ENCODE results near the gene GALNT17.

GRCh38 chr7:71135663-71136062 is 3.7 kb downstream of the GALNT17 start:
- TF ChIP-seq CTCF (IDR thresholded peaks at IDR 0.05) (no peak), POLR2AphosphoS5 (IDR thresholded peaks at IDR 0.05) (peak; percentile 33 to 47)

Measured in esophagus muscularis mucosa (tissue), 3 donors.